GM23338 (cell line): ENCODE results near the gene SLC6A3. TPM values are rescaled to one million over a fixed set of nuclear protein-coding genes. Genes with fewer than 3 reads are reported as not detected.

Experiments used
- ATAC-seq: fragments of 200-7000 bp; cut with Tn5 transposase; 3 replicates; pipeline ENCODE4 v1.9.1; 2020
- DNase-seq: peaks from one replicate; pipeline ENCODE4 v3.0.0-alpha.2; 2015; ENCODE audit warnings: low spot score
- H2AFZ ChIP-seq: fragments of 200-600 bp; sonication (generic); 2 replicates; pipeline ENCODE4 v1.8.0; 2016; ENCODE audit warnings: antibody characterized with exemption, mild to moderate bottlenecking, moderate library complexity
- H3F3A ChIP-seq: fragments of 200-600 bp; sonication (generic); replicated peaks from 2 replicates; pipeline ENCODE4 v1.8.0; 2017; ENCODE audit warnings: antibody characterized with exemption, mixed run types, low read depth
- H3K27ac ChIP-seq: fragments of 200-600 bp; sonication (generic); 2 replicates; pipeline ENCODE4 v1.6.1; 2016; ENCODE audit warnings: low read depth
- H3K27me3 ChIP-seq: fragments of 200-600 bp; sonication (generic); 2 replicates; pipeline ENCODE4 v1.8.0; 2016; ENCODE audit warnings: mild to moderate bottlenecking, mixed run types, moderate library complexity; ENCODE audit not compliant: insufficient read depth
- H3K36me3 ChIP-seq: fragments of 200-600 bp; sonication (generic); 2 replicates; pipeline ENCODE4 v1.8.0; 2016; ENCODE audit warnings: mild to moderate bottlenecking; ENCODE audit not compliant: insufficient read depth
- H3K4me1 ChIP-seq: fragments of 200-600 bp; sonication (generic); 2 replicates; pipeline ENCODE4 v1.8.0; 2016; ENCODE audit warnings: mild to moderate bottlenecking, moderate library complexity; ENCODE audit not compliant: insufficient read depth
- H3K4me2 ChIP-seq: fragments of 200-600 bp; sonication (generic); 2 replicates; pipeline ENCODE4 v1.7.1; 2017; ENCODE audit warnings: mixed run types
- H3K4me3 ChIP-seq: fragments of 200-600 bp; sonication (generic); 2 replicates; pipeline ENCODE4 v1.6.1; 2016; ENCODE audit warnings: mixed run types
- H3K79me2 ChIP-seq: fragments of 200-600 bp; sonication (generic); replicated peaks from 2 replicates; pipeline ENCODE4 v1.8.0; 2017; ENCODE audit warnings: mild to moderate bottlenecking; ENCODE audit not compliant: insufficient read depth
- H3K9me2 ChIP-seq: fragments of 200-600 bp; sonication (generic); 2 replicates; pipeline ENCODE4 v1.8.0; 2017; ENCODE audit not compliant: insufficient read depth
- H4K20me1 ChIP-seq: fragments of 200-600 bp; sonication (generic); replicated peaks from 2 replicates; pipeline ENCODE4 v1.8.0; 2017; ENCODE audit warnings: mild to moderate bottlenecking; ENCODE audit not compliant: insufficient read depth
- H3K27ac Mint-ChIP-seq: 2 replicates; pipeline ENCODE4 v1.8.0; 2020; ENCODE audit warnings: inconsistent platforms, mild to moderate bottlenecking, moderate library complexity, mixed read lengths
- H3K27me3 Mint-ChIP-seq: 3 replicates; pipeline ENCODE4 v1.8.0; 2022; ENCODE audit warnings: low read depth, mild to moderate bottlenecking, moderate library complexity, mixed read lengths, inconsistent platforms; ENCODE audit not compliant: insufficient read depth, poor library complexity
- H3K36me3 Mint-ChIP-seq: 3 replicates; pipeline ENCODE4 v1.8.0; 2021; ENCODE audit warnings: low read depth, mild to moderate bottlenecking, inconsistent platforms, moderate library complexity, mixed read lengths
- H3K4me1 Mint-ChIP-seq: 3 replicates; pipeline ENCODE4 v1.8.0; 2020; ENCODE audit warnings: mild to moderate bottlenecking, inconsistent platforms, mixed read lengths
- H3K4me3 Mint-ChIP-seq: 3 replicates; pipeline ENCODE4 v1.8.0; 2021; ENCODE audit warnings: moderate library complexity, mild to moderate bottlenecking, inconsistent platforms, mixed read lengths
- H3K9me3 Mint-ChIP-seq: 3 replicates; pipeline ENCODE4 v1.8.0; 2020; ENCODE audit warnings: moderate library complexity, mild to moderate bottlenecking, inconsistent platforms, mixed read lengths
- CREB1 ChIP-seq: fragments of 250-450 bp; sonication (Bioruptor Pico); IDR thresholded peaks from 2 replicates; pipeline ENCODE4 v1.5.0; 2020; ENCODE audit warnings: low read depth, mild to moderate bottlenecking, moderate library complexity
- CTCF ChIP-seq, 2 experiments: fragments of 200-600 bp in 1 of 2; sonication (generic) in 1 of 2; conservative IDR thresholded peaks; 2 replicates each; pipeline versions ENCODE4 v1.5.1 to v1.6.1; 2016 to 2017; ENCODE audit warnings: antibody characterized with exemption in 2 of 2, low read depth in 2 of 2, mild to moderate bottlenecking in 2 of 2, moderate library complexity in 1 of 2
- EZH2 ChIP-seq: fragments of 200-600 bp; sonication (generic); IDR thresholded peaks from one replicate; pipeline ENCODE4 v1.8.0; 2017; ENCODE audit warnings: antibody characterized with exemption, mild to moderate bottlenecking, low read depth; ENCODE audit not compliant: unreplicated experiment
- EZH2phosphoT487 ChIP-seq: fragments of 200-600 bp; sonication (generic); IDR thresholded peaks from one replicate; pipeline ENCODE4 v1.8.1; 2018; ENCODE audit warnings: antibody characterized with exemption; ENCODE audit not compliant: unreplicated experiment
- JUNB ChIP-seq: IDR thresholded peaks from one replicate; pipeline ENCODE4 v1.6.1; 2016; ENCODE audit warnings: antibody characterized with exemption; ENCODE audit not compliant: unreplicated experiment
- NANOG ChIP-seq: IDR thresholded peaks from 2 replicates; pipeline ENCODE4 v1.6.1; 2016; ENCODE audit warnings: antibody characterized with exemption, borderline replicate concordance
- POLR2AphosphoS5 ChIP-seq: IDR thresholded peaks from 2 replicates; pipeline ENCODE4 v1.6.1; 2016; ENCODE audit warnings: antibody characterized with exemption, low read depth
- REST ChIP-seq: IDR thresholded peaks from one replicate; pipeline ENCODE4 v1.6.1; 2018; ENCODE audit warnings: antibody characterized with exemption; ENCODE audit not compliant: unreplicated experiment
- ZNF462 ChIP-seq: fragments of 250-450 bp; sonication (Bioruptor Pico); IDR thresholded peaks from 2 replicates; pipeline ENCODE4 v1.5.0; 2020; ENCODE audit warnings: mild to moderate bottlenecking, moderate library complexity
- polyA plus RNA-seq: library from polyadenylated mRNA; unstranded; fragments of >200 nt; fragmentation: Nextera tagmentation; extraction: Ambion mirVana; gene quantifications from 2 replicates; pipeline ENCODE4 v1.2.1, GENCODE V29; 2016
- total RNA-seq: library from RNA; depleted of rRNA; stranded (reverse); fragments of >200 nt; shearing (Covaris generic); gene quantifications from 2 replicates; pipeline ENCODE4 v1.2.3, GENCODE V29; 2014

SLC6A3 gene
- total and polyA plus RNA-seq, 2 experiments from 2014 or later = 0.76 to 1.0 TPM

- Mint-ChIP-seq H3K27ac (no peak overlapping the region), H3K9me3 (no peaks in the 10 kb centered on the region), H3K36me3 (no peaks in the 10 kb centered on the region), H3K4me3 (no peak overlapping the region; the same call in 2 of the 3 replicates), H3K27me3 (peaks cover 13% of the 10 kb centered on the region), H3K4me1 (peaks cover 17% of the 10 kb centered on the region)
- Histone ChIP-seq H3K4me1 (peaks cover 13% of the 10 kb centered on the region), H3K27me3 (no peaks in the 10 kb centered on the region), H3K79me2 (no peaks in the 10 kb centered on the region), H3K4me2 (no peak overlapping the region), H3K4me3 (no peak overlapping the region), H3K9me2 (no peaks in the 10 kb centered on the region), H3K36me3 (no peaks in the 10 kb centered on the region), H3K27ac (no peak overlapping the region), H3F3A (peaks cover 4% of the 10 kb centered on the region; the same call in 1 of the 2 replicates), H2AFZ (no peak overlapping the region), H4K20me1 (no peaks in the 10 kb centered on the region)
- TF ChIP-seq POLR2AphosphoS5 (no peak), REST (no peak), CTCF (conservative IDR thresholded peaks at IDR 0.05; ENCODE audit: low read depth in 2 of 2) (no peak), EZH2 (no peak), EZH2phosphoT487 (no peak)
- DNase-seq = no peak
- no peak for ATAC-seq
Measured at GRCh38 chr5:1412163-1412562, 33.1 kb downstream of the SLC6A3 start.

- H2AFZ ChIP-seq = no peak overlapping the region
- H3K36me3 ChIP-seq = no peaks in the 10 kb centered on the region
- H3K4me1 ChIP-seq = peaks cover 13% of the 10 kb centered on the region
- ATAC-seq = no peak
- Mint-ChIP-seq H3K4me3 (no peak overlapping the region), H3K27me3 (peaks cover 18% of the 10 kb centered on the region), H3K27ac (no peak overlapping the region), H3K36me3 (no peaks in the 10 kb centered on the region), H3K4me1 (peaks cover 20% of the 10 kb centered on the region), H3K9me3 (no peaks in the 10 kb centered on the region)
- H3K27me3 ChIP-seq = no peaks in the 10 kb centered on the region
- no peak for DNase-seq
- no peaks in the 10 kb centered on the region for H3K9me2 ChIP-seq
- no peak overlapping the region for H3K4me2 ChIP-seq
- no peaks in the 10 kb centered on the region for H4K20me1 ChIP-seq
- no peak overlapping the region for H3K27ac ChIP-seq
- H3F3A ChIP-seq = peaks cover 4% of the 10 kb centered on the region; the same call in 1 of the 2 replicates
- no peak overlapping the region for H3K4me3 ChIP-seq
- H3K79me2 ChIP-seq = no peaks in the 10 kb centered on the region
- TF ChIP-seq EZH2 (no peak), JUNB (no peak), ZNF462 (CRISPR knock-in tag) (no peak), NANOG (no peak), CREB1 (no peak), POLR2AphosphoS5 (no peak)
Measured at GRCh38 chr5:1411099-1411498, 34.1 kb downstream of the SLC6A3 start.
